H1 (cell line): Measurements from ENCODE around the gene RBM20. TPM values are rescaled to one million over a fixed set of nuclear protein-coding genes. Genes with fewer than 3 reads are reported as not detected.

Experiments used
- CTCF ChIA-PET: fragments of 300-600 bp; sonication (Branson Sonifier 250); formaldehyde crosslinking; loops from one replicate; lab custom pipeline; 2021; ENCODE audit not compliant: partially characterized antibody; lab: Charles Lee
- POLR2A ChIA-PET: fragments of 300-600 bp; sonication (Branson Sonifier 250); formaldehyde crosslinking; loops from one replicate; lab custom pipeline; 2021; ENCODE audit warnings: inconsistent platforms; ENCODE audit not compliant: partially characterized antibody; lab: Charles Lee
- DNase-seq, 2 experiments: peaks; one replicate each; pipeline versions ENCODE4 v3.0.0 to v3.0.0-alpha.2; 2010 to 2022; ENCODE audit warnings: low spot score in 2 of 2, low read depth in 1 of 2, mixed read lengths in 1 of 2
- FAIRE-seq: peaks from 2 replicates; lab custom pipeline; 2011; peaks lifted over from hg19 to GRCh38; lab: Jason Lieb, UNC
- H2AFZ ChIP-seq: 2 replicates; pipeline ENCODE4 v1.8.1; 2012; ENCODE audit warnings: low read length, inconsistent platforms
- H2AK5ac ChIP-seq: 2 replicates; pipeline ENCODE4 v1.6.1; 2013; ENCODE audit warnings: low read depth, low read length
- H2BK120ac ChIP-seq: replicated peaks from 2 replicates; pipeline ENCODE3; 2013; ENCODE audit warnings: low read depth, low read length, inconsistent platforms
- H2BK12ac ChIP-seq: 2 replicates; pipeline ENCODE4 v1.6.1; 2013; ENCODE audit warnings: low read depth, low read length
- H2BK15ac ChIP-seq: 2 replicates; pipeline ENCODE4 v1.6.1; 2013; ENCODE audit warnings: low read length
- H2BK20ac ChIP-seq: 2 replicates; pipeline ENCODE4 v1.6.1; 2013; ENCODE audit warnings: low read length
- H2BK5ac ChIP-seq: 2 replicates; pipeline ENCODE4 v1.6.1; 2013; ENCODE audit warnings: low read depth, low read length
- H3K14ac ChIP-seq: 2 replicates; pipeline ENCODE4 v1.6.1; 2013; ENCODE audit warnings: inconsistent platforms; ENCODE audit not compliant: insufficient read length
- H3K18ac ChIP-seq: 2 replicates; pipeline ENCODE4 v1.6.1; 2013; ENCODE audit warnings: low read length; ENCODE audit errors: extremely low read depth
- H3K23ac ChIP-seq: 2 replicates; pipeline ENCODE4 v1.6.1; 2013; ENCODE audit warnings: inconsistent platforms; ENCODE audit not compliant: insufficient read length
- H3K23me2 ChIP-seq: 2 replicates; pipeline ENCODE4 v1.6.1; 2013; ENCODE audit warnings: low read depth, low read length
- H3K27ac ChIP-seq: 2 replicates; pipeline ENCODE4 v1.6.1; 2011; ENCODE audit warnings: low read depth, low read length, inconsistent platforms
- H3K27me3 ChIP-seq, 4 experiments: replicated peaks in 1 of 4; 1 replicate in 1 of 4; 2 replicates in 3 of 4; pipeline versions ENCODE4 v1.6.1 to v1.8.1; 2011 to 2013; ENCODE audit warnings: low read length in 3 of 4, mild to moderate bottlenecking in 3 of 4, inconsistent platforms in 2 of 4, mixed read lengths in 2 of 4, moderate library complexity in 1 of 4; ENCODE audit not compliant: control insufficient read depth in 3 of 4, insufficient read depth in 3 of 4; ENCODE audit errors: extremely low read depth in 1 of 4
- H3K36me3 ChIP-seq, 4 experiments: 2 replicates each; pipeline versions ENCODE4 v1.6.1 to v1.8.1; 2011 to 2013; ENCODE audit warnings: mild to moderate bottlenecking in 4 of 4, low read length in 3 of 4, moderate library complexity in 2 of 4, control low read depth in 1 of 4, inconsistent platforms in 1 of 4; ENCODE audit not compliant: insufficient read depth in 4 of 4, control insufficient read depth in 2 of 4
- H3K4ac ChIP-seq: replicated peaks from 2 replicates; pipeline ENCODE3; 2013; ENCODE audit warnings: low read length, low read depth, mixed read lengths, inconsistent platforms; ENCODE audit not compliant: insufficient read length
- H3K4me1 ChIP-seq, 4 experiments: replicated peaks in 1 of 4; 1 replicate in 1 of 4; 2 replicates in 3 of 4; pipeline versions ENCODE4 v1.6.1 to v1.8.1; 2011 to 2013; ENCODE audit warnings: low read length in 3 of 4, inconsistent platforms in 2 of 4, mixed read lengths in 1 of 4; ENCODE audit not compliant: insufficient read depth in 4 of 4, control insufficient read depth in 3 of 4
- H3K4me2 ChIP-seq, 2 experiments: 2 replicates each; pipeline versions ENCODE4 v1.6.1 to v1.8.1; 2011 to 2013; ENCODE audit warnings: low read depth in 2 of 2, low read length in 2 of 2, control low read depth in 1 of 2, inconsistent platforms in 1 of 2, mild to moderate bottlenecking in 1 of 2; ENCODE audit not compliant: insufficient read depth in 1 of 2
- H3K4me3 ChIP-seq, 4 experiments: fragments of 200-600, 300-600 bp in 1 of 4; sonication (generic), shearing (Covaris generic), sonication (Bioruptor Twin) in 1 of 4; 2 replicates each; pipeline versions ENCODE4 v1.5.1 to v1.8.1; 2011 to 2016; ENCODE audit warnings: low read length in 4 of 4, low read depth in 3 of 4, control low read depth in 2 of 4, inconsistent platforms in 2 of 4, mild to moderate bottlenecking in 2 of 4, mixed read lengths in 1 of 4, moderate library complexity in 1 of 4; ENCODE audit not compliant: insufficient read depth in 2 of 4; ENCODE audit errors: extremely low read depth in 1 of 4
- H3K56ac ChIP-seq: replicated peaks from 2 replicates; pipeline ENCODE3; 2013; ENCODE audit warnings: low read depth, mild to moderate bottlenecking, mixed read lengths, low read length, inconsistent platforms; ENCODE audit not compliant: insufficient read length
- H3K79me1 ChIP-seq: 2 replicates; pipeline ENCODE4 v1.6.1; 2013; ENCODE audit warnings: low read depth, low read length, control low read depth
- H3K79me2 ChIP-seq, 2 experiments: 2 replicates each; pipeline versions ENCODE4 v1.6.1 to v1.8.1; 2012 to 2013; ENCODE audit warnings: low read length in 2 of 2, mild to moderate bottlenecking in 2 of 2, inconsistent platforms in 1 of 2; ENCODE audit not compliant: insufficient read depth in 2 of 2, control insufficient read depth in 1 of 2
- H3K9ac ChIP-seq, 4 experiments: replicated peaks in 1 of 4; 1 replicate in 1 of 4; 2 replicates in 3 of 4; pipeline versions ENCODE4 v1.6.1 to v1.8.1; 2011 to 2013; ENCODE audit warnings: low read depth in 3 of 4, low read length in 3 of 4, control low read depth in 2 of 4, mild to moderate bottlenecking in 2 of 4, moderate library complexity in 2 of 4, inconsistent platforms in 1 of 4; ENCODE audit errors: extremely low read depth in 1 of 4
- H3K9me3 ChIP-seq, 2 experiments: 2 replicates each; pipeline versions ENCODE4 v1.6.1 to v1.8.1; 2012 to 2013; ENCODE audit warnings: mild to moderate bottlenecking in 2 of 2, moderate library complexity in 2 of 2, control low read depth in 1 of 2, inconsistent platforms in 1 of 2, low read depth in 1 of 2, low read length in 1 of 2, mixed read lengths in 1 of 2; ENCODE audit not compliant: insufficient read depth in 2 of 2
- H4K20me1 ChIP-seq, 2 experiments: replicated peaks in 1 of 2; 2 replicates each; pipeline versions ENCODE3 to v1.8.1; 2011 to 2013; ENCODE audit warnings: inconsistent platforms in 2 of 2, low read length in 2 of 2, mild to moderate bottlenecking in 1 of 2; ENCODE audit not compliant: insufficient read depth in 2 of 2, control insufficient read depth in 1 of 2
- H4K5ac ChIP-seq: 2 replicates; pipeline ENCODE4 v1.6.1; 2013; ENCODE audit warnings: low read length, low read depth, mixed read lengths, inconsistent platforms; ENCODE audit not compliant: insufficient read length
- H4K8ac ChIP-seq: 2 replicates; pipeline ENCODE4 v1.8.0; 2013; ENCODE audit warnings: mild to moderate bottlenecking, moderate library complexity, low read length, inconsistent platforms; ENCODE audit not compliant: insufficient read depth; ENCODE audit errors: extremely low read depth
- H4K91ac ChIP-seq: replicated peaks from 2 replicates; pipeline ENCODE3; 2013; ENCODE audit warnings: low read length, mixed read lengths, inconsistent platforms; ENCODE audit not compliant: insufficient read length
- ATF3 ChIP-seq: IDR thresholded peaks from 2 replicates; pipeline ENCODE4 v1.6.1; 2011; ENCODE audit warnings: low read depth, mild to moderate bottlenecking, low read length; ENCODE audit not compliant: insufficient read depth
- PHF8 ChIP-seq: fragments of 200-600 bp; sonication (generic); conservative IDR thresholded peaks from 2 replicates; pipeline ENCODE4 v1.7.1; 2012; ENCODE audit warnings: low read depth, mild to moderate bottlenecking, inconsistent platforms, low read length, moderate library complexity
- SIRT6 ChIP-seq: IDR thresholded peaks from one replicate; pipeline ENCODE4 v1.7.1; 2012; ENCODE audit warnings: low read length, inconsistent platforms
- TEAD4 ChIP-seq: IDR thresholded peaks from 2 replicates; pipeline ENCODE4 v1.6.1; 2012; ENCODE audit warnings: low read depth, low read length, inconsistent platforms, mixed read lengths
- YY1 ChIP-seq: IDR thresholded peaks from 2 replicates; pipeline ENCODE4 v1.6.1; 2011; ENCODE audit warnings: low read depth, mild to moderate bottlenecking, low read length
- WGBS, 2 experiments: shearing (Covaris generic) in 1 of 2; methylation state at CpG; one replicate each; pipeline versions ENCODE4 v1.1.6 to v1.1.7; 2013 to 2015; ENCODE audit warnings: low lambda C conversion rate in 2 of 2, mixed read lengths in 2 of 2, inconsistent platforms in 1 of 2, low coverage in 1 of 2, missing lambda C conversion rate in 1 of 2; ENCODE audit not compliant: insufficient replicate concordance in 2 of 2, insufficient coverage in 1 of 2, insufficient read length in 1 of 2; ENCODE audit errors: extremely low coverage in 1 of 2, missing lambda C conversion rate in 1 of 2; 5-methylcytosine and 5-hydroxymethylcytosine counted together
- polyA plus RNA-seq, 7 experiments: library from polyadenylated mRNA; depleted of rRNA in 3 of 7; stranded (reverse) in 5 of 7; unstranded in 2 of 7; fragments of >200 nt in 5 of 7; fragments of 200-250 nt in 2 of 7; gene quantifications; 1 replicate in 5 of 7; 2 replicates in 1 of 7; 4 replicates in 1 of 7; pipeline versions ENCODE4 v1.2.1 to v1.2.3, GENCODE V29; 2011 to 2013; ENCODE audit warnings: missing spikeins in 2 of 7, mixed read lengths in 2 of 7
- total RNA-seq: library from RNA; stranded (reverse); fragmentation: NEBNext Ultra II Directional; extraction: Animal tissue kit (Norgen Biotek cat#: 25700); gene quantifications from 2 replicates; pipeline ENCODE4 v1.2.1, GENCODE V29; 2021

The RBM20 gene
- total and polyA plus RNA-seq, 2 of the 8 experiments (the other 6 are each of a cell fraction or from before 2014, with no cell fraction given), result 0.05 to 0.63 TPM

GRCh38 chr10:110753462-110753861 is 109.3 kb downstream of the RBM20 start:
- 86% methylated on average over 4 of the region's 4 CpGs; no CpG with 5 or more reads in 1 of the 2 experiments for WGBS, 2 experiments
- Histone ChIP-seq H2BK120ac (no peak overlapping the region), H2AFZ (no peak overlapping the region), H3K56ac (no peak overlapping the region), H3K79me2 (no peaks in the 10 kb centered on the region), H3K4me3 (no peak overlapping the region), H2AK5ac (no peak overlapping the region), H3K27ac (no peak overlapping the region), H4K8ac (no peak overlapping the region), H2BK5ac (no peak overlapping the region), H3K9me3 (peaks cover 2 to 5% of the 10 kb centered on the region in 2 experiments; a peak in 3 of 4 replicates), H3K4me1 (no peaks in the 10 kb centered on the region), H4K5ac (no peak overlapping the region), H3K27me3 (no peaks in the 10 kb centered on the region), H3K4ac (no peak overlapping the region), H2BK15ac (no peak overlapping the region), H3K79me1 (no peaks in the 10 kb centered on the region), H3K9ac (no peak overlapping the region), H3K23me2 (no peaks in the 10 kb centered on the region), H3K23ac (no peak overlapping the region), H4K91ac (no peak overlapping the region), H3K4me2 (no peak overlapping the region), H3K18ac (no peak overlapping the region), H2BK12ac (no peak overlapping the region), H2BK20ac (no peak overlapping the region), H3K14ac (no peak overlapping the region), H3K36me3 (no peaks in the 10 kb centered on the region), H4K20me1 (no peaks in the 10 kb centered on the region)
- CTCF ChIA-PET, result interaction anchor here (1.0 to 1.5 kb wide), 2 partner anchors 12 to 874 kb away, joined by 3 read pairs; no protein-coding TSS in a partner anchor
- FAIRE-seq, result no peak
- no peak for DNase-seq
- no peak for TF ChIP-seq SIRT6
- TF ChIP-seq PHF8, result no peak
- TF ChIP-seq ATF3, result no peak
- peak; percentile 49; the same call in 1 of the 2 replicates for TF ChIP-seq TEAD4
- 0 out of 2 replicates have a peak, but pooled peaks have one; percentile 26 for TF ChIP-seq YY1
- POLR2A ChIA-PET, result no interaction called here
